ENCODE data around the gene ENTREP3.

DNA sequence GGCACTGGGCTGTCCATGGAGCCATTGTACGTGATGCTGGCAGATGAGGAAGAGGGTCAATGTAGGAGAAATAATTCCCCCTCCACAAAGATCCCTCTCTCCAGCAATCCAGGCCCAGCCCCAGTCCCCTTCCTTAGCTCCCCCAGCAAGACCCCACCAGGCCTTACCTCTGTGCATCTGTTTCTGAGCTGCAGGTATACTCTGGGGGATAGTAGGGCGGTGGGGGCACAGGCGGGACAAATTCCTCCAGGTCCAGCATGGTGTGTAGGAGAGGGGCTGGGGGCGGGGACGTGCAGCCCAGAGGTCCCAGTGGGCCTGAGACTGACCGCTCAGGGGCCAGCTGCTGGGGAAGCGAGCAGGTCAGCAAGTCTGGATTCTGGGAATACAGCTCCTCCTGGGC lies 3.7 kb downstream of the ENTREP3 start:
- TF ChIP-seq, protein P1, sequence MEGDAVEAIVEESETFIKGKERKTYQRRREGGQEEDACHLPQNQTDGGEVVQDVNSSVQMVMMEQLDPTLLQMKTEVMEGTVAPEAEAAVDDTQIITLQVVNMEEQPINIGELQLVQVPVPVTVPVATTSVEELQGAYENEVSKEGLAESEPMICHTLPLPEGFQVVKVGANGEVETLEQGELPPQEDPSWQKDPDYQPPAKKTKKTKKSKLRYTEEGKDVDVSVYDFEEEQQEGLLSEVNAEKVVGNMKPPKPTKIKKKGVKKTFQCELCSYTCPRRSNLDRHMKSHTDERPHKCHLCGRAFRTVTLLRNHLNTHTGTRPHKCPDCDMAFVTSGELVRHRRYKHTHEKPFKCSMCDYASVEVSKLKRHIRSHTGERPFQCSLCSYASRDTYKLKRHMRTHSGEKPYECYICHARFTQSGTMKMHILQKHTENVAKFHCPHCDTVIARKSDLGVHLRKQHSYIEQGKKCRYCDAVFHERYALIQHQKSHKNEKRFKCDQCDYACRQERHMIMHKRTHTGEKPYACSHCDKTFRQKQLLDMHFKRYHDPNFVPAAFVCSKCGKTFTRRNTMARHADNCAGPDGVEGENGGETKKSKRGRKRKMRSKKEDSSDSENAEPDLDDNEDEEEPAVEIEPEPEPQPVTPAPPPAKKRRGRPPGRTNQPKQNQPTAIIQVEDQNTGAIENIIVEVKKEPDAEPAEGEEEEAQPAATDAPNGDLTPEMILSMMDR (IDR thresholded peaks at IDR 0.05; ENCODE audit: insufficient read depth, low read depth, low read length), result no peak
- TF ChIP-seq EZH2 (IDR thresholded peaks at IDR 0.05; ENCODE audit: insufficient read depth, low read length), result no peak

Measured in astrocyte (in vitro differentiated cells and primary cell).